ENCODE measurements around the gene BFSP1. TPM values are rescaled to one million over a fixed set of nuclear protein-coding genes. Genes with fewer than 3 reads are reported as not detected.

Gene BFSP1
- total RNA-seq, 2 donors from 2014 or later, result 0.52 to 0.99 TPM

DNA sequence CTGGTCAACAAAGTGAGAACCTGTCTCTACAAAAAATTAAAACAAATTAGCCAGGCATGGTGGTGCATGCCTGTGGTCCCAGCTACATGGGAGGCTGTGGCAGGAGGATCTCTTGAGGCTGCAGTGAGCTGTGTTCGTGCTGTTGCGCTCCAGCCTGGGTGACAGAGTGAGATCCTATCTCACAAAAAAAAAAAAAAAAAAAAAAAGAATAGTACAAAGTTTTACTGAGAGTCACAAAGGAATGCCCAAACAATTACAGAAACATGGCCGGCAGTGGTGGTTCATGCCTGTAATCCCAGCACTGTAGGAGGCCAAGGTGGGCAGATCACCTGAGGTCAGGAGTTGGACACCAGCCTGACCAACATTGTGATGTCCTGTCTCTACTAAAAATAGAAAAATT is 23.9 kb upstream of the BFSP1 start:
- ATAC-seq (no peak), DNase-seq (no peak)
- H3K27ac ChIP-seq, result no peak overlapping the region
- no peaks in the 10 kb centered on the region for H3K9me3 ChIP-seq
- intact Hi-C loops (cut with DNase I), result no loop called here
- no peaks in the 10 kb centered on the region for H3K27me3 ChIP-seq
- no peaks in the 10 kb centered on the region for H3K36me3 ChIP-seq (replicated peaks in 1 of 2; ENCODE audit: insufficient read depth in 1 of 2, low read depth in 2 of 2)
- TF ChIP-seq POLR2A (IDR thresholded peaks at IDR 0.05), result no peak
- TF ChIP-seq, protein P1, sequence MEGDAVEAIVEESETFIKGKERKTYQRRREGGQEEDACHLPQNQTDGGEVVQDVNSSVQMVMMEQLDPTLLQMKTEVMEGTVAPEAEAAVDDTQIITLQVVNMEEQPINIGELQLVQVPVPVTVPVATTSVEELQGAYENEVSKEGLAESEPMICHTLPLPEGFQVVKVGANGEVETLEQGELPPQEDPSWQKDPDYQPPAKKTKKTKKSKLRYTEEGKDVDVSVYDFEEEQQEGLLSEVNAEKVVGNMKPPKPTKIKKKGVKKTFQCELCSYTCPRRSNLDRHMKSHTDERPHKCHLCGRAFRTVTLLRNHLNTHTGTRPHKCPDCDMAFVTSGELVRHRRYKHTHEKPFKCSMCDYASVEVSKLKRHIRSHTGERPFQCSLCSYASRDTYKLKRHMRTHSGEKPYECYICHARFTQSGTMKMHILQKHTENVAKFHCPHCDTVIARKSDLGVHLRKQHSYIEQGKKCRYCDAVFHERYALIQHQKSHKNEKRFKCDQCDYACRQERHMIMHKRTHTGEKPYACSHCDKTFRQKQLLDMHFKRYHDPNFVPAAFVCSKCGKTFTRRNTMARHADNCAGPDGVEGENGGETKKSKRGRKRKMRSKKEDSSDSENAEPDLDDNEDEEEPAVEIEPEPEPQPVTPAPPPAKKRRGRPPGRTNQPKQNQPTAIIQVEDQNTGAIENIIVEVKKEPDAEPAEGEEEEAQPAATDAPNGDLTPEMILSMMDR (IDR thresholded peaks at IDR 0.05), result no peak
- WGBS, 2 donors, result 94 to 95% methylated on average over 3 of the region's 3 CpGs
- no peak overlapping the region for H3K4me3 ChIP-seq
- peaks cover 32% of the 10 kb centered on the region for H3K4me1 ChIP-seq

DNA sequence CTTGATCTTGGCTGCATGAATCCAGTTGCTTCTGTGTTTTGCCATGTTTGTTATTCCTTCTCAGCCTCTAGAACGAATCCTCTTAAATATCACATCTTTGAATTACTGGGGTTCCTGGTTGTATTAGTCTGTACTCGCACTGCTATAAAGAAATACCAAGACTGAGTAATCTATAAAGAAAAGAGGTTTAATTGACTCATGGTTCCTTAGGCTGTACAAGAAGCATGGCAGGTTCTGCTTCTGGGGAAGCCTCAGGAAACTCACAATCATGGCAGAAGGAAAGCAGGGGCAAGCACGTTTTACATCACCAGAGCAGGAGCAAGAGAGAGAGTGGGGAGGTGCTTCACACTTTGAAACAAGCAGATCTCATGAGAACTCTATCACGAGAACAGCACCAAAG is 18.0 kb upstream of the BFSP1 start:
- ATAC-seq, result no peak
- H3K36me3 ChIP-seq (replicated peaks in 1 of 2; ENCODE audit: insufficient read depth in 1 of 2, low read depth in 2 of 2), result no peaks in the 10 kb centered on the region
- WGBS, 2 donors, result 80 to 85% methylated on average over 4 of the region's 4 CpGs
- H3K27ac ChIP-seq, result no peak overlapping the region
- no peaks in the 10 kb centered on the region for H3K27me3 ChIP-seq
- no peaks in the 10 kb centered on the region for H3K9me3 ChIP-seq
- no peak overlapping the region for H3K4me3 ChIP-seq
- peaks cover 12% of the 10 kb centered on the region for H3K4me1 ChIP-seq
- no peak for DNase-seq
- TF ChIP-seq POLR2A (IDR thresholded peaks at IDR 0.05), result no peak
- TF ChIP-seq, protein P1 (IDR thresholded peaks at IDR 0.05), result no peak
- intact Hi-C loops (cut with DNase I), result no loop called here

DNA sequence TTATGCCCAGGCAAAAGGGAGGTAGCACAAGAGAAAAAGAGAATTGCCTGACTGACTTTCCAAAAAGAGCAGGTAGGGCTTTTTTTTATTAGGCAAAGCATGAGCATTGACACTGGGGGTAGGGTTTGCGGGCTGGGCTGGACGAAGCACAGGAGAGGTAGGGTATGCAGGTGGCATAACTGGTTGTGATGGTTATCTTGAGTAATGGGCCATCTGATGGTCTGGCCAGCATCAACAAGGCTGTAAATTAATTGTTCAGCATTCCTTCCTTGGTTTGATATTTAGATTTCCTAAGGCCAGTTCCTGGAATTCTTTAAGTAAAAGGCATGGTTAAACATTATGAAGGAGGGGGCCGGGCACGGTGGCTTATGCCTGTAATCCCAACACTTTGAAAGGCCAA is 13.9 kb upstream of the BFSP1 start:
- intact Hi-C loops (cut with DNase I), result no loop called here
- TF ChIP-seq, protein P1 (IDR thresholded peaks at IDR 0.05), result no peak
- TF ChIP-seq POLR2A (IDR thresholded peaks at IDR 0.05), result no peak

DNA sequence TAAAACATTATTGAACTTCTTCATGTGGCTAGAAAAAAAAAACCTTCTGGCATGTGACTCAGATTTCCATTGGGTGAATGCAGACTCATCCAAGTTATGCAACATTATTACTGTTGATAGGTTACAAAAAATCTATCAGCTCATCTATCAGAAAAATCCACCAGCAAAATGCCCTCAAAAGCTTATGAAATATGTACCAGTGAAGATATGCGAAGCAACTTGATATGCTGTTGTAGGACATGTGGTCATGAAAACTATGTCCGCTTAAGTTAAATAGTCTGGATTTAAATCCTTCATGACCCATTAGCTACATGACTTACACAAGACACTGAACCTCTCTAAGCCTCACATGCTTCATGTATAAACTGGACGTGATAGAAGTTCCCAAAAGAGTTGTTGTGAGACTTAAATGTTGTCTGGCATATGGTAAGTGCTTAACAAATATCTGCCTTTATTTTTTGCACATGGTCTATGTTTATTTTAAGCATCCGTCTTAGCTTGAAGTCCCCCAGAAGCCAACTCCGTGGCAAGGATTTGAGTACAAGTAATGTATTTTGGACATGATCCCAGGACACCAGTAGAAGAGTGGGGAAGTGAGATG is 12.5 kb upstream of the BFSP1 start:
- peaks cover 22% of the 10 kb centered on the region for H3K4me1 ChIP-seq
- no peak overlapping the region for H3K4me3 ChIP-seq
- H3K27ac ChIP-seq, result peak overlapping the region in 1 of 4 donors; percentile 49
- H3K9me3 ChIP-seq, result no peaks in the 10 kb centered on the region
- ATAC-seq (no peak), DNase-seq (no peak)
- intact Hi-C loops (cut with DNase I), result no loop called here
- H3K27me3 ChIP-seq, result no peaks in the 10 kb centered on the region
- no peaks in the 10 kb centered on the region for H3K36me3 ChIP-seq (replicated peaks in 1 of 2; ENCODE audit: insufficient read depth in 1 of 2, low read depth in 2 of 2)
- WGBS, 2 donors, result 65 to 76% methylated on average over 5 of the region's 5 CpGs
- no peak for TF ChIP-seq POLR2A (IDR thresholded peaks at IDR 0.05)
- TF ChIP-seq, protein P1 (IDR thresholded peaks at IDR 0.05), result no peak

More for the DNA sequence above, 13.9 kb upstream of the BFSP1 start:
- Histone ChIP-seq H3K27ac (peak overlapping the region in 3 of 4 donors; percentile 10 to 52 (median 28)), H3K36me3 (replicated peaks in 1 of 2; ENCODE audit: insufficient read depth in 1 of 2, low read depth in 2 of 2) (no peaks in the 10 kb centered on the region), H3K4me1 (peaks cover 22% of the 10 kb centered on the region), H3K4me3 (no peak overlapping the region), H3K9me3 (no peaks in the 10 kb centered on the region), H3K27me3 (no peaks in the 10 kb centered on the region)
- ATAC-seq (peak; percentile 38), DNase-seq (no peak)
- 66 to 70% methylated on average over 4 of the region's 4 CpGs for WGBS, 2 donors

DNA sequence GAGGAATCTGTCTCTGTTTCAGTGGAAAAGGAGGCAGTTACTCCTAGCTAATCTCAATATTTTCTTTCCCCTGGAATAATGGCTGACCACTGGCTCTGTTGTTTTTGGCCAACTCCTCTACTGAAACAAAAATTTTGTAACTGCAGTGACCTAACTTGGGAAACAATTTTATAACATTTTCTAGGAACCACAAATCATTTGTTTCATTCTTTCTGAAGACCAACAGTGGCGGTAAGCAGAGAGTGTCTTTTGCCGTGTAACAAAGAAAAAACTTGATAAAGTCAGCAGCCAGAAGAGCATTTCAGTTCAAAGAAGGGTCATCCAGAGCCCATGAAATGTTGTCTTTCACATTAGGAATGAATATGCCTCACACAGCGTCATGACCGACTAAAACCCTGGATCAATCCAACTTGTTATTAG is 11.8 kb upstream of the BFSP1 start:
- Histone ChIP-seq H3K27ac (peak overlapping the region in 1 of 4 donors; percentile 49), H3K27me3 (no peaks in the 10 kb centered on the region), H3K4me1 (peaks cover 22% of the 10 kb centered on the region), H3K4me3 (no peak overlapping the region), H3K36me3 (replicated peaks in 1 of 2; ENCODE audit: insufficient read depth in 1 of 2, low read depth in 2 of 2) (no peaks in the 10 kb centered on the region), H3K9me3 (no peaks in the 10 kb centered on the region)
- intact Hi-C loops (cut with DNase I), result no loop called here
- ATAC-seq, result peak; percentile 44
- 69 to 76% methylated on average over 4 of the region's 4 CpGs for WGBS, 2 donors
- DNase-seq, result no peak
- TF ChIP-seq, protein P1 (IDR thresholded peaks at IDR 0.05), result no peak
- no peak for TF ChIP-seq POLR2A (IDR thresholded peaks at IDR 0.05)
